Measurements from ENCODE around the gene COX5B. TPM values are rescaled to one million over a fixed set of nuclear protein-coding genes. Genes with fewer than 3 reads are reported as not detected.
A peak's percentile ranks its signal among the peaks of the same experiment; 100 is the strongest.

Gene COX5B
- total RNA-seq, 1 donor from 2014 or later, result 148 TPM

DNA sequence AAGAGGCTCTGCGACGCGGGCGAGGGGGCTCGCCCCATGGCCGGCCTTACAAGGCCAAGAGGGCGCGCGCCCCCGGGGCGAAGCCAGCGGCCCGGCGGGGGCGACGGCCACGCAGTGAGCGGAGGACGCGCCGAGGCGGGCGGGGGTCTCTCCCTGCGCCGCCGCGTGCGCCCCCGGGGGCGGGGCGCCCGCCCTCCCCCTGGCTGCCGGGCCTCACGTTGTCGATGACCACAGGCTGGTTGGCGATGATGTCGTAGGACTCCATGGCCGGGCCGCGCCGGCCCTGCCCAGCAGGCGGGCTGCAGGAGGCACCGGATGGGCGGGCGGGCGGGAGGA lies 17.7 kb downstream of the COX5B start:
- DNase-seq (ENCODE audit: low spot score), result no peak
- Mint-ChIP-seq H3K4me3 (peak overlapping the region; percentile 90), H3K27me3 (ENCODE audit: insufficient read depth, low read depth) (peaks cover 3% of the 10 kb centered on the region)

DNA sequence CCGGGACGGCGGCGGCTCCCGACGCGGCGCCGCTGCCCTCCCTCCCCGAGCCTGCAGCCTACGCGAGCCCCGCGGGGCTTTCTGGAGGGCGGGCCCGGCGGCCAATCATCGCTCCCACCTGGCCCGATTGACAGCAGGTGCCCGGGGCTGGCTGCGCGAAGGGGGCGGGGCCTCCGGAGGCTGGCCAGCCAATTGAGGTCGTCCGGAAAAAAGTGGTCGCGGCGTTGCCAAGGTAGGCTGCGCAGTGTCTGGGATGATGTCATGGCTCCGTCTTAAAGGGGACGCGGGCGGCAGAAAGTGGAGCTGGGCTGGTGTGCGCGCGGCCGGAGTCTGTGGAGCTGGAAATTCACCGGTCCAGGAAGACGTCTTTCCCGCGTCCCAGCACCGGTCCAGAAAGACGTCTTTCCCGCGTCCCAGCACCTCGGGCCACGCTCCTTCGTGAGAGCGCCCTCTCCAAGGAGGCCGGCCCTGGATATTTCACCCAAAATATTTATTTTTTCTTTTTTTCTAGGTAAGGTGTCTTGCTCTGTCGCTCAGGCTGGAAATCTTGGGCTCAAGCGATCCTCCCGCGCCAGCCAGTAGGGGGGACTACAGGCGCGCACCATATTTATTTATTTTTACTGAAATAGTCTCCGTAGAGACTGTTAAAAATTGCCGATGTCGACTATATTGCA lies 18.2 kb downstream of the COX5B start, which contains the start of gene ACTR1B:
TSS of gene ACTR1B (minus strand) at position 83 of the 674 bp plus-strand sequence. CDS start 154 bp downstream, outside the sequence.
- Histone ChIP-seq H3K27ac (peak within 1 kb of the TSS; percentile 90), H4K20me1 (ENCODE audit: low read depth) (peaks cover 34% of the 10 kb centered on the region), H3K4me3 (peak within 1 kb of the TSS; percentile 69), H3K36me3 (no peaks in the 10 kb centered on the region), H3K4me1 (peaks cover 17% of the 10 kb centered on the region), H3K27me3 (no peaks in the 10 kb centered on the region), H3K4me2 (peak within 1 kb of the TSS; percentile 95), H3K9ac (peak within 1 kb of the TSS; percentile 71), H3K79me2 (ENCODE audit: low read depth) (peaks cover 29% of the 10 kb centered on the region), H3K9me3 (ENCODE audit: low read depth) (no peaks in the 10 kb centered on the region), H2AFZ (replicated peaks) (peak within 1 kb of the TSS; percentile 80), H3F3A (ENCODE audit: low read depth) (peaks cover 30% of the 10 kb centered on the region)
- peak within 1 kb of the TSS; percentile 97 for H3K27ac Mint-ChIP-seq
- no peak for TF ChIP-seq EZH2 (IDR thresholded peaks at IDR 0.05)
- TF ChIP-seq, protein P1, sequence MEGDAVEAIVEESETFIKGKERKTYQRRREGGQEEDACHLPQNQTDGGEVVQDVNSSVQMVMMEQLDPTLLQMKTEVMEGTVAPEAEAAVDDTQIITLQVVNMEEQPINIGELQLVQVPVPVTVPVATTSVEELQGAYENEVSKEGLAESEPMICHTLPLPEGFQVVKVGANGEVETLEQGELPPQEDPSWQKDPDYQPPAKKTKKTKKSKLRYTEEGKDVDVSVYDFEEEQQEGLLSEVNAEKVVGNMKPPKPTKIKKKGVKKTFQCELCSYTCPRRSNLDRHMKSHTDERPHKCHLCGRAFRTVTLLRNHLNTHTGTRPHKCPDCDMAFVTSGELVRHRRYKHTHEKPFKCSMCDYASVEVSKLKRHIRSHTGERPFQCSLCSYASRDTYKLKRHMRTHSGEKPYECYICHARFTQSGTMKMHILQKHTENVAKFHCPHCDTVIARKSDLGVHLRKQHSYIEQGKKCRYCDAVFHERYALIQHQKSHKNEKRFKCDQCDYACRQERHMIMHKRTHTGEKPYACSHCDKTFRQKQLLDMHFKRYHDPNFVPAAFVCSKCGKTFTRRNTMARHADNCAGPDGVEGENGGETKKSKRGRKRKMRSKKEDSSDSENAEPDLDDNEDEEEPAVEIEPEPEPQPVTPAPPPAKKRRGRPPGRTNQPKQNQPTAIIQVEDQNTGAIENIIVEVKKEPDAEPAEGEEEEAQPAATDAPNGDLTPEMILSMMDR (IDR thresholded peaks at IDR 0.05), result peak; percentile 70
- TF ChIP-seq EZH2phosphoT487 (IDR thresholded peaks at IDR 0.05), result no peak
- H3K4me3 Mint-ChIP-seq, result peak within 1 kb of the TSS; percentile 93
- DNase-seq (ENCODE audit: low spot score), result peak; percentile 99
- no peaks in the 10 kb centered on the region for H3K36me3 Mint-ChIP-seq
- peaks cover 24% of the 10 kb centered on the region for H3K4me1 Mint-ChIP-seq
- H3K9me3 Mint-ChIP-seq, result no peaks in the 10 kb centered on the region
- peaks cover 3% of the 10 kb centered on the region for H3K27me3 Mint-ChIP-seq (ENCODE audit: insufficient read depth, low read depth)

More for the DNA sequence above, 17.7 kb downstream of the COX5B start:
- peak overlapping the region; percentile 95 for H3K4me2 ChIP-seq
- Mint-ChIP-seq H3K36me3 (no peaks in the 10 kb centered on the region), H3K9me3 (no peaks in the 10 kb centered on the region), H3K27ac (no peak overlapping the region), H3K4me1 (peaks cover 24% of the 10 kb centered on the region)
- no peaks in the 10 kb centered on the region for H3K9me3 ChIP-seq (ENCODE audit: low read depth)
- H3K27ac ChIP-seq, result peak overlapping the region; percentile 82
- H4K20me1 ChIP-seq (ENCODE audit: low read depth), result peaks cover 34% of the 10 kb centered on the region
- TF ChIP-seq EZH2 (IDR thresholded peaks at IDR 0.05) (no peak), EZH2phosphoT487 (IDR thresholded peaks at IDR 0.05) (no peak)
- TF ChIP-seq, protein P1 (IDR thresholded peaks at IDR 0.05), result no peak
- H3F3A ChIP-seq (ENCODE audit: low read depth), result peaks cover 30% of the 10 kb centered on the region
- H3K9ac ChIP-seq, result peak overlapping the region; percentile 69
- H3K36me3 ChIP-seq, result no peaks in the 10 kb centered on the region
- peak overlapping the region; percentile 69 for H3K4me3 ChIP-seq
- H2AFZ ChIP-seq (replicated peaks), result peak overlapping the region; percentile 71
- peaks cover 17% of the 10 kb centered on the region for H3K4me1 ChIP-seq
- no peaks in the 10 kb centered on the region for H3K27me3 ChIP-seq
- peaks cover 29% of the 10 kb centered on the region for H3K79me2 ChIP-seq (ENCODE audit: low read depth)

DNA sequence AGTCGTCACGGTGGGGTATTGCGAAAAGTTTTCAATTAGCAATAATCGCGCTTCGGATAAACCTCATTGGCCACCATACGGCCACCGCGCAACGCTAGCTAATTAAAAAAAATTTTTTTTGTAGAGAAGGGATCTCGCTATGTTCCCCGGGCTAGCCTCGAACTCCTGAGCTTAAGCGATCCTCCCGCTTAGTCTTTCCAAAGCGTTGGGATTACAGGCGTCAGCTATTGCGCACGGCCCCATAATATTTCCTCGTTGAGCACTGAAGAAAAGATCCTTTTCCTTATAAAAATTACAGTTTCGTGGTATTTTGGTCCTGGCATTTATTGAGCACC lies 18.7 kb downstream of the COX5B start:
- H3K4me3 Mint-ChIP-seq, result peak overlapping the region; percentile 93
- TF ChIP-seq, protein P1 (IDR thresholded peaks at IDR 0.05), result no peak
- TF ChIP-seq EZH2 (IDR thresholded peaks at IDR 0.05), result no peak
- no peak for TF ChIP-seq EZH2phosphoT487 (IDR thresholded peaks at IDR 0.05)
- Histone ChIP-seq H3K79me2 (ENCODE audit: low read depth) (peaks cover 29% of the 10 kb centered on the region), H3K4me3 (peak overlapping the region; percentile 69), H4K20me1 (ENCODE audit: low read depth) (peaks cover 34% of the 10 kb centered on the region), H3K27me3 (no peaks in the 10 kb centered on the region), H2AFZ (replicated peaks) (peak overlapping the region; percentile 80), H3K4me2 (peak overlapping the region; percentile 71), H3K9me3 (ENCODE audit: low read depth) (no peaks in the 10 kb centered on the region), H3K4me1 (peaks cover 17% of the 10 kb centered on the region), H3K9ac (peak overlapping the region; percentile 71), H3K27ac (peak overlapping the region; percentile 90), H3F3A (ENCODE audit: low read depth) (peaks cover 30% of the 10 kb centered on the region), H3K36me3 (no peaks in the 10 kb centered on the region)
- peaks cover 24% of the 10 kb centered on the region for H3K4me1 Mint-ChIP-seq
- peak; percentile 58 for DNase-seq (ENCODE audit: low spot score)
- H3K36me3 Mint-ChIP-seq, result no peaks in the 10 kb centered on the region
- peaks cover 3% of the 10 kb centered on the region for H3K27me3 Mint-ChIP-seq (ENCODE audit: insufficient read depth, low read depth)
- H3K9me3 Mint-ChIP-seq, result no peaks in the 10 kb centered on the region
- peak overlapping the region; percentile 97 for H3K27ac Mint-ChIP-seq

Data from neural progenitor cell (in vitro differentiated cells).